Neural cell (in vitro differentiated cells): Measurements from ENCODE around the gene OR4D11.

Experiments
- EP300 ChIP-seq: fragments of 450-650 bp; conservative IDR thresholded peaks from 2 replicates; pipeline ENCODE4 v1.6.1; 2014; ENCODE audit warnings: antibody characterized with exemption, mild to moderate bottlenecking, moderate library complexity; ENCODE audit not compliant: poor library complexity, severe bottlenecking
- POLR2AphosphoS5 ChIP-seq: IDR thresholded peaks from 2 replicates; pipeline ENCODE4 v1.6.1; 2012
- TF ChIP-seq, protein P1 (sequence below): fragments of 450-650 bp; IDR thresholded peaks from 2 replicates; pipeline ENCODE4 v1.5.1; 2014; ENCODE audit warnings: antibody characterized with exemption, mild to moderate bottlenecking, moderate library complexity; ENCODE audit not compliant: poor library complexity, severe bottlenecking

DNA sequence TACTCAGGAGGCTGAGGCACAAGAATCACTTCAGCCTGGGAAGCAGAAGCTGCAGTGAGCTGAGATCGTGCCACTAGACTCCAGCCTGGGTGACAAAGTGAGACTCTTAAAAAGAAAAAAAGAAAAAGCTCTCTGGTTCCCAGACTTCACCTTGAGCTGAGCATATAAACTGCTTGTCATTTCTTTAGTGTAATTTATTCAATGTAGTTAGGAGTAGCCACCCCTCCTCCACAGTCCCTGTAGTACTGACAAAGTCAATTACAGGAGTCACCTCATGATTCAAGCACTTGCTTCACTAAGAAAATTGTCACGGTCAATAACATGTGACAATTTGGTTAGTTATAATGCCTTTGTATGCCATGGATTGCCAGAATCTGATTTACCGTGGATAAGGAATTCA, 23.0 kb upstream of the OR4D11 start:
- no peak for TF ChIP-seq POLR2AphosphoS5
- TF ChIP-seq, protein P1, sequence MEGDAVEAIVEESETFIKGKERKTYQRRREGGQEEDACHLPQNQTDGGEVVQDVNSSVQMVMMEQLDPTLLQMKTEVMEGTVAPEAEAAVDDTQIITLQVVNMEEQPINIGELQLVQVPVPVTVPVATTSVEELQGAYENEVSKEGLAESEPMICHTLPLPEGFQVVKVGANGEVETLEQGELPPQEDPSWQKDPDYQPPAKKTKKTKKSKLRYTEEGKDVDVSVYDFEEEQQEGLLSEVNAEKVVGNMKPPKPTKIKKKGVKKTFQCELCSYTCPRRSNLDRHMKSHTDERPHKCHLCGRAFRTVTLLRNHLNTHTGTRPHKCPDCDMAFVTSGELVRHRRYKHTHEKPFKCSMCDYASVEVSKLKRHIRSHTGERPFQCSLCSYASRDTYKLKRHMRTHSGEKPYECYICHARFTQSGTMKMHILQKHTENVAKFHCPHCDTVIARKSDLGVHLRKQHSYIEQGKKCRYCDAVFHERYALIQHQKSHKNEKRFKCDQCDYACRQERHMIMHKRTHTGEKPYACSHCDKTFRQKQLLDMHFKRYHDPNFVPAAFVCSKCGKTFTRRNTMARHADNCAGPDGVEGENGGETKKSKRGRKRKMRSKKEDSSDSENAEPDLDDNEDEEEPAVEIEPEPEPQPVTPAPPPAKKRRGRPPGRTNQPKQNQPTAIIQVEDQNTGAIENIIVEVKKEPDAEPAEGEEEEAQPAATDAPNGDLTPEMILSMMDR: no peak
- no peak for TF ChIP-seq EP300
